ENCODE data around the gene OSBPL6. TPM values are rescaled to one million over a fixed set of nuclear protein-coding genes. Genes with fewer than 3 reads are reported as not detected.

OSBPL6 gene
- total and polyA plus RNA-seq, 9 of the 15 experiments (the other 6 are each of a cell fraction or from before 2014, with no cell fraction given): 3.4 to 12.7 (median 9.3) TPM

DNA sequence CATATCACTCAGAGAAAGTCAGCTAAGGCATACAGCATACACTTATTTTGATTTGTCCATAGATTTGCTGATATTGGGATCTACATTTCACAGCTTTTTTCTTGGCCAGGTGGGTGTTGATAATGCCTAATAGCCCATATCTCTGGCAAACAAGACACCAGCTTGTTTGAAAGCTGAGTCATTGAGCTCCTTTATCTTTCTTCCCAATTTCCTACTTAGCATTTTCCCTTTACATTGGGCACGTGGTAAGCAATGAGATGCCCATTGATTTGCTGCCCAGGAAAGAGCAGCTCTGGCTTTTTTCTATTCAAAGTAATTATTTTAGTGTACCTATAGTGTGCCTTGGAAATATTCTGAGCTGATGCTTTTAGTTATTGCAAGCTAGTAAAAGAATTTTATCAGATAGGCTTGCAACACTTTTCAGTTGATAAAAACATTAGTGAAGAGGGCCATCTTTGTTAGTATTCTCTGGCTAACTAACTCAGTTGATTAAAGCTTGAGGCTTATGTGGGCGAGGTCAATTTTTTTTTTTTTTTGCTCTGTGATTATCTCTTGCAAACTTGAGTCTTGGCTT, 79.6 kb downstream of the OSBPL6 start (continued):
- TF ChIP-seq, protein P1, sequence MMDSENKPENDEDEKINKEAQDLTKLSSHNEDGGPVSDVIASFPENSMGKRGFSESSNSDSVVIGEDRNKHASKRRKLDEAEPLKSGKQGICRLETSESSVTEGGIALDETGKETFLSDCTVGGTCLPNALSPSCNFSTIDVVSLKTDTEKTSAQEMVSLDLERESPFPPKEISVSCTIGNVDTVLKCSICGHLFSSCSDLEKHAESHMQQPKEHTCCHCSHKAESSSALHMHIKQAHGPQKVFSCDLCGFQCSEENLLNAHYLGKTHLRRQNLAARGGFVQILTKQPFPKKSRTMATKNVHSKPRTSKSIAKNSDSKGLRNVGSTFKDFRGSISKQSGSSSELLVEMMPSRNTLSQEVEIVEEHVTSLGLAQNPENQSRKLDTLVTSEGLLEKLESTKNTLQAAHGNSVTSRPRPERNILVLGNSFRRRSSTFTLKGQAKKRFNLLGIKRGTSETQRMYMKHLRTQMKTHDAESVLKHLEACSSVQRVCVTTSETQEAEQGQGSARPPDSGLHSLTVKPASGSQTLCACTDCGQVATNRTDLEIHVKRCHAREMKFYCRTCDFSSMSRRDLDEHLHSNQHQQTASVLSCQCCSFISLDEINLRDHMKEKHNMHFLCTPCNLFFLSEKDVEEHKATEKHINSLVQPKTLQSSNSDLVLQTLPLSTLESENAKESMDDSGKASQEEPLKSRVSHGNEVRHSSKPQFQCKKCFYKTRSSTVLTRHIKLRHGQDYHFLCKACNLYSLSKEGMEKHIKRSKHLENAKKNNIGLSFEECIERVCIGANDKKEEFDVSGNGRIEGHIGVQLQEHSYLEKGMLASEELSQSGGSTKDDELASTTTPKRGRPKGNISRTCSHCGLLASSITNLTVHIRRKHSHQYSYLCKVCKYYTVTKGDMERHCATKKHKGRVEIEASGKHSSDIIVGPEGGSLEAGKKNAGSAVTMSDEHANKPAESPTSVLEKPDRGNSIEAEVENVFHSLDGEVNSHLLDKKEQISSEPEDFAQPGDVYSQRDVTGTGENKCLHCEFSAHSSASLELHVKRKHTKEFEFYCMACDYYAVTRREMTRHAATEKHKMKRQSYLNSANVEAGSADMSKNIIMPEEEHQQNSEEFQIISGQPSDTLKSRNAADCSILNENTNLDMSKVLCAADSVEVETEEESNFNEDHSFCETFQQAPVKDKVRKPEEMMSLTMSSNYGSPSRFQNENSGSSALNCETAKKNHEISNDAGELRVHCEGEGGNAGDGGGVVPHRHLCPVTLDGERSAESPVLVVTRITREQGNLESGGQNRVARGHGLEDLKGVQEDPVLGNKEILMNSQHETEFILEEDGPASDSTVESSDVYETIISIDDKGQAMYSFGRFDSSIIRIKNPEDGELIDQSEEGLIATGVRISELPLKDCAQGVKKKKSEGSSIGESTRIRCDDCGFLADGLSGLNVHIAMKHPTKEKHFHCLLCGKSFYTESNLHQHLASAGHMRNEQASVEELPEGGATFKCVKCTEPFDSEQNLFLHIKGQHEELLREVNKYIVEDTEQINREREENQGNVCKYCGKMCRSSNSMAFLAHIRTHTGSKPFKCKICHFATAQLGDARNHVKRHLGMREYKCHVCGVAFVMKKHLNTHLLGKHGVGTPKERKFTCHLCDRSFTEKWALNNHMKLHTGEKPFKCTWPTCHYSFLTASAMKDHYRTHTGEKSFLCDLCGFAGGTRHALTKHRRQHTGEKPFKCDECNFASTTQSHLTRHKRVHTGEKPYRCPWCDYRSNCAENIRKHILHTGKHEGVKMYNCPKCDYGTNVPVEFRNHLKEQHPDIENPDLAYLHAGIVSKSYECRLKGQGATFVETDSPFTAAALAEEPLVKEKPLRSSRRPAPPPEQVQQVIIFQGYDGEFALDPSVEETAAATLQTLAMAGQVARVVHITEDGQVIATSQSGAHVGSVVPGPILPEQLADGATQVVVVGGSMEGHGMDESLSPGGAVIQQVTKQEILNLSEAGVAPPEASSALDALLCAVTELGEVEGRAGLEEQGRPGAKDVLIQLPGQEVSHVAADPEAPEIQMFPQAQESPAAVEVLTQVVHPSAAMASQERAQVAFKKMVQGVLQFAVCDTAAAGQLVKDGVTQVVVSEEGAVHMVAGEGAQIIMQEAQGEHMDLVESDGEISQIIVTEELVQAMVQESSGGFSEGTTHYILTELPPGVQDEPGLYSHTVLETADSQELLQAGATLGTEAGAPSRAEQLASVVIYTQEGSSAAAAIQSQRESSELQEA (IDR thresholded peaks at IDR 0.05; ENCODE audit: low read depth): no peak
- TF ChIP-seq SOX6 (IDR thresholded peaks at IDR 0.05) (peak; percentile 99), FOS (IDR thresholded peaks at IDR 0.05; ENCODE audit: extremely low read depth, insufficient read length) (peak; percentile 35), FOXJ2 (tag; IDR thresholded peaks at IDR 0.05) (peak; percentile 94), XRCC3 (IDR thresholded peaks at IDR 0.05) (0 out of 2 replicates have a peak, but pooled peaks have one; percentile 30), TBL1XR1 (IDR thresholded peaks at IDR 0.05; ENCODE audit: low read length in 2 of 2) (peak; percentile 89 to 94), GATAD2A (IDR thresholded peaks at IDR 0.05) (0 out of 2 replicates have a peak, but pooled peaks have one; percentile 82), HDGF (IDR thresholded peaks at IDR 0.05) (no peak), SMAD4 (CRISPR knock-in tag; conservative IDR thresholded peaks at IDR 0.05) (peak; percentile 94), ATF1 (CRISPR knock-in tag; IDR thresholded peaks at IDR 0.05) (no peak), ATF1 (tag; IDR thresholded peaks at IDR 0.05) (peak; percentile 62; the same call in 1 of the 2 replicates), TCF3 (CRISPR knock-in tag; IDR thresholded peaks at IDR 0.05) (peak; percentile 99), CBFA2T2 (conservative IDR thresholded peaks at IDR 0.05) (peak; percentile 100), OTX1 (CRISPR knock-in tag; IDR thresholded peaks at IDR 0.05) (no peak), GATAD2B (IDR thresholded peaks at IDR 0.05; ENCODE audit: borderline replicate concordance) (peak; percentile 99), FOXK2 (conservative IDR thresholded peaks at IDR 0.05 in 1 of 2, IDR thresholded peaks at IDR 0.05 in 1 of 2; ENCODE audit: low read depth in 2 of 2) (peak; percentile 40; a peak in 1 of 4 replicates)
- TF ChIP-seq, protein P2, sequence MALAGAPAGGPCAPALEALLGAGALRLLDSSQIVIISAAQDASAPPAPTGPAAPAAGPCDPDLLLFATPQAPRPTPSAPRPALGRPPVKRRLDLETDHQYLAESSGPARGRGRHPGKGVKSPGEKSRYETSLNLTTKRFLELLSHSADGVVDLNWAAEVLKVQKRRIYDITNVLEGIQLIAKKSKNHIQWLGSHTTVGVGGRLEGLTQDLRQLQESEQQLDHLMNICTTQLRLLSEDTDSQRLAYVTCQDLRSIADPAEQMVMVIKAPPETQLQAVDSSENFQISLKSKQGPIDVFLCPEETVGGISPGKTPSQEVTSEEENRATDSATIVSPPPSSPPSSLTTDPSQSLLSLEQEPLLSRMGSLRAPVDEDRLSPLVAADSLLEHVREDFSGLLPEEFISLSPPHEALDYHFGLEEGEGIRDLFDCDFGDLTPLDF (CRISPR knock-in tag; IDR thresholded peaks at IDR 0.05): 0 out of 2 replicates have a peak, but pooled peaks have one; percentile 35
